ENCODE results near the gene HIVEP1. TPM values are rescaled to one million over a fixed set of nuclear protein-coding genes. Genes with fewer than 3 reads are reported as not detected.

Gene HIVEP1
- total RNA-seq, 3 donors from 2014 or later, result 24.8 to 41.3 (median 27.2) TPM

- H3K9me3 ChIP-seq, result peaks cover 0 to 11% of the 10 kb centered on the region in 2 donors
- H3K4me3 ChIP-seq, result no peak overlapping the region
- no peak for DNase-seq (ENCODE audit: low spot score in 2 of 2)
- intact Hi-C loops (cut with DNase I; ENCODE audit: low total_unique reads), result no loop called here
- H3K36me3 ChIP-seq, result no peaks in the 10 kb centered on the region
- TF ChIP-seq POLR2A (IDR thresholded peaks at IDR 0.05) (no peak), CTCF (IDR thresholded peaks at IDR 0.05) (no peak), POLR2AphosphoS5 (IDR thresholded peaks at IDR 0.05) (no peak)
- H3K4me1 ChIP-seq, result no peaks in the 10 kb centered on the region
- H3K27me3 ChIP-seq, result no peaks in the 10 kb centered on the region
- no peak overlapping the region for H3K27ac ChIP-seq
These were observed 22.7 kb downstream of the HIVEP1 start for GRCh38 chr6:12034837-12035236.

DNA sequence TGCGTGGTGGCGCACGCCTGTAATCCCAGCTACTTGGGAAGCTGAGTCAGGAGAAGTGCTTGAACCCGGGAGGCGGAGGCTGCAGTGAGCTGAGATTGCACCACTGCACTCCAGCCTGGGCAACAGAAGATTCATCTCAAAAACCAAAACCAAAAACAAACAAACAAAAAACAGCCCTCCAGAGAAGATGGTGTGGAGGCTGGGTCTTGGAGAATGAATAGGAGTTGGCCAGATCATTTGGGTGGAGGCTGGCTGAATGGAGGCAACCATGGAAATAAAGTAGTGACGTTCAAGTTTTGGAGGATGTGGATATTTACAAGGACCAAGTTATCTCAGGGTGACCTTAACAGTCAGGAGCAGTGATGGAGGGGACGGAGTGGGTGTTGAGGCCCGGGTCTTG is 24.7 kb downstream of the HIVEP1 start:
- no peaks in the 10 kb centered on the region for H3K27me3 ChIP-seq
- TF ChIP-seq CTCF (IDR thresholded peaks at IDR 0.05), result no peak
- TF ChIP-seq POLR2AphosphoS5 (IDR thresholded peaks at IDR 0.05), result no peak
- no peak for TF ChIP-seq POLR2A (IDR thresholded peaks at IDR 0.05)
- H3K4me1 ChIP-seq, result no peaks in the 10 kb centered on the region
- DNase-seq (ENCODE audit: low spot score in 2 of 2), result no peak
- intact Hi-C loops (cut with DNase I; ENCODE audit: low total_unique reads), result no loop called here
- H3K9me3 ChIP-seq, result no peaks in the 10 kb centered on the region
- no peaks in the 10 kb centered on the region for H3K36me3 ChIP-seq
- no peak overlapping the region for H3K27ac ChIP-seq
- H3K4me3 ChIP-seq, result no peak overlapping the region

DNA sequence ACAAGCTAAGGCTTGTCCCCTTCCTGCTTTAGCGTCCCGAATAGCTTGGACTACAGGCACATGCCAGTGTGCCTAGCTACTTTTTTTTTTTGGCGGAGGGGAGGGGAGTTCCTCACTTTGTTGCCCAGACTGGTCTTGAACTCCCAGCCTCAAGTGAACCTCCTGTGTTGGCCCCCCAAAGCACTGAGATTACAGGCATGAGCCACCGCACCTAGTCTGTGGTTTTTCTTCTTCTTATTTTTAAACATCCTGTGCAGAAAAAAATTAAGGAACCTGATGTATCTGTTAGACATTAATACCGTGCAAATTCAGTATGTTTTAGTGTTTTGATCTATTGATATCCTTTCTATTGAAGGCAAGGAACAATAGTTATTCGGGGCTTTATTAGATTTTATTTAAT is 25.7 kb downstream of the HIVEP1 start:
- intact Hi-C loops (cut with DNase I; ENCODE audit: low total_unique reads), result no loop called here
- Histone ChIP-seq H3K27ac (no peak overlapping the region), H3K27me3 (no peaks in the 10 kb centered on the region), H3K4me1 (no peaks in the 10 kb centered on the region), H3K9me3 (no peaks in the 10 kb centered on the region), H3K36me3 (no peaks in the 10 kb centered on the region), H3K4me3 (no peak overlapping the region)
- no peak for DNase-seq (ENCODE audit: low spot score in 2 of 2)
- TF ChIP-seq POLR2A (IDR thresholded peaks at IDR 0.05), result no peak
- no peak for TF ChIP-seq CTCF (IDR thresholded peaks at IDR 0.05)
- no peak for TF ChIP-seq POLR2AphosphoS5 (IDR thresholded peaks at IDR 0.05)

GRCh38 chr6:12039540-12040459 is 27.7 kb downstream of the HIVEP1 start:
- no peak for TF ChIP-seq CTCF (IDR thresholded peaks at IDR 0.05)
- TF ChIP-seq POLR2A (IDR thresholded peaks at IDR 0.05), result no peak
- TF ChIP-seq POLR2AphosphoS5 (IDR thresholded peaks at IDR 0.05), result no peak
- H3K27ac ChIP-seq, result no peak overlapping the region
- H3K36me3 ChIP-seq, result no peaks in the 10 kb centered on the region
- intact Hi-C loops (cut with DNase I; ENCODE audit: low total_unique reads), result no loop called here
- H3K4me1 ChIP-seq, result no peaks in the 10 kb centered on the region
- H3K27me3 ChIP-seq, result no peaks in the 10 kb centered on the region
- H3K4me3 ChIP-seq, result no peak overlapping the region
- no peak for DNase-seq (ENCODE audit: low spot score in 2 of 2)
- H3K9me3 ChIP-seq, result no peaks in the 10 kb centered on the region

DNA sequence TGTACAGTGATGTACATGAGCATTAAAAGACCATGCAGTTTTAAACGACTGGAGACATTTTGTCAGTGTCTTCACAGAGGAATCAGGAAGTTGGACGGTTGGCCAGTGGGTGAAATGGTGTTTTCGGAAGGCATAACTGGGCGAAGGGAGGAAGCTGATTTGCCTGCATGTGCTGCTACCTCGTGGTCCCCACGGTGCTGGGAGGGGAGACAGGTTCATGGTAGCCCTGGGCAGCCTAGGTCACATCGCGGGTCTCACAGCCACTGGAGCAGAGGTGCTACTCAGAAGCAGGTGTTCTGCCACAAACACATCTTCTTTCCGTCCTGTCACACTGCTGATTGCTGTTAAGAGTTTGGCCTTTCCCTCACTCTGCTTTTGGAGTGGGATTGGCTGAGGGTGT is 35.2 kb downstream of the HIVEP1 start:
- H3K27me3 ChIP-seq, result no peaks in the 10 kb centered on the region
- H3K27ac ChIP-seq, result no peak overlapping the region
- intact Hi-C loops (cut with DNase I; ENCODE audit: low total_unique reads), result no loop called here
- no peaks in the 10 kb centered on the region for H3K4me1 ChIP-seq
- no peaks in the 10 kb centered on the region for H3K36me3 ChIP-seq
- no peak for DNase-seq (ENCODE audit: low spot score in 2 of 2)
- TF ChIP-seq POLR2AphosphoS5 (IDR thresholded peaks at IDR 0.05) (no peak), POLR2A (IDR thresholded peaks at IDR 0.05) (no peak), CTCF (IDR thresholded peaks at IDR 0.05) (no peak)
- H3K4me3 ChIP-seq, result no peak overlapping the region
- no peaks in the 10 kb centered on the region for H3K9me3 ChIP-seq
